ENCODE measurements around the gene STMN3. TPM values are rescaled to one million over a fixed set of nuclear protein-coding genes. Genes with fewer than 3 reads are reported as not detected.

STMN3 gene
- 8.8 TPM for total RNA-seq
- long read RNA-seq, transcript STMN3-201 (5 exons, 2,255 nt), result major isoform, 11 of 16 reads
- long read RNA-seq, partial matches to known transcripts, result 0 of 16 reads
- long read RNA-seq, other reads (novel, unspliced or antisense), result 5 of 16 reads

- peak; percentile 92 for DNase-seq (ENCODE audit: low spot score)
- intact Hi-C loops (cut with DNase I), result no loop called here
These were observed at the start of gene STMN3 for GRCh38 chr20:63653041-63653973. Gene STMN3, minus strand, starts transcription at chr20:63653424. Its CDS starts 79 bp downstream, at chr20:63653345.

- intact Hi-C loops (cut with DNase I), result no loop called here
- peak; percentile 70 for DNase-seq (ENCODE audit: low spot score)
These were observed 48.9 kb upstream of the STMN3 start for GRCh38 chr20:63702036-63702665.

DNA sequence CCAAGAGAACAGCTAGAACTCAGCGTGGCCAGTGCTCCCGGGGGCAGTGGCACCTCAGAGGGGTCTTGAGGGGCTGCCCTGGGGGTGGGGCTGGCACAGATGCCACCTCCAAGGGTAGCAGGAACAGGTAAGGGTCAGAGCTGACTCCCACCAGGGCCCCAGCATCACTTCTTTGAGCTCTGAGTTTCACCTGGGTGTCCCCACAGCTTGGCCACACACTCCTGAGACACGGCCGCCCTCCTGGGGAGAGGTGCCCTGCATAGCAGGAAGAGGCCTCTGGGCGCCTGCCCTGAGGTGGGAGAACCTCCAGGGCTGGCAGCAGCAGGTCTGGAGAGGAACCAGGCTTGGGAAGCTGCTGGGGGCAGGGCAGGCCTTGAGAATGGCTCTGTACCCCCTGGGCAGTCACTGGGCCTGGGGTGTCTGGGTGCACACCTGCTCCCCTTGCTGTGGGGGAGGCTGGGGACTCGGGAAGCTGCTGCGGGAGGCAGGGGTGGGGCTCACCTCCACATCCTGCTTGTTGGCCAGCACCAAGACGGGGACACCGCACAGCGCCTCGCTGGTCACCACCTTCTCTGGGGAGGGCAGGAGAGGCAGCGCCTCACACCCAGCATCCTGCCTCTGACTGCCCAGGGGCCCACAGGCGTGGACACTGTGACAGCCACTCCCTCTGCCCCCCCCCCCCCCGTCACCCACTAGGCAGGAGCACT is 48.3 kb upstream of the STMN3 start:
- intact Hi-C loops (cut with DNase I), result no loop called here
- DNase-seq (ENCODE audit: low spot score), result peak; percentile 68

GRCh38 chr20:63701051-63701328 is 47.8 kb upstream of the STMN3 start:
- intact Hi-C loops (cut with DNase I), result no loop called here
- no peak for DNase-seq (ENCODE audit: low spot score)

DNA sequence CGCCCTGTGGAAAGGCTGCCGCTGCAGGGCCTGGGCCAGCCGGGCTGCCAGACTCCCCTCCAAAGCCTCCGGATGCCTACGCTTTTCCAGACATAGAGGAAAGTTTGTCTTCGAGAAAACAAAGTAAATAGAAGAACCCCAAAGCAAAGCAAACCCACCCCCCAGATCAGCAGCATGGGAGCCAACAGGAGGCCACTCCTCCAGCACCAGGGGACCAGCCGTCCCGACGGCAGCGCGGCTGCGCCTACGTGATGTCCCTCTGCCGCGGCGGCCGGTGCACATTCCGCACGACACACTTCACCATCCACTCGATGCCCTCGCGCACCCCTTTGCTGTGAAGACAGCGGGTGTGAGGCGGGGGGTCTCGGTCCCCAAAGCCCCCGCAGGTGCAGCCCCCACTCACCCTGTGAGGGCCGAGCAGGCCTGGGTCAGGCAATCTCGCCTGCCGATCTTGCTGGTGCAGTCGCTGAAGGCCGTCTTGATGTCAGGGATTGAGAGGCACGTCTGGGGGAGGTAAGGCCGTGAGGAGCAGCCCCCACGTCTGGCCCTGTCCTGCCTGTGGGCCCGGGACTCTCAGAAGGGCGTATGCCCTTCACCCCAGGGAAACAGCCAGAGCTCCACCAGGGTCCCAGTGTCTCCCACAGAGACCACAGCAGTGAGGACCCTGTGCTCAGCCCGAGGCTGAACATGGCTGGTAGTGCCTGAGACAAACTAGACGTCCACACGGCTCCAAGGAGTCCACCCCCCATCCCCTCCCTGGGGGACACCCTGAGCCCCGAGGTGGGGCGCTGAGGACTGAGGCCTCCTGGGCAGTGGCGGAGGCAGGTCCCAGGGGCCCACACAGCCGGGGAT is 47.2 kb upstream of the STMN3 start:
- intact Hi-C loops (cut with DNase I), result no loop called here
- DNase-seq (ENCODE audit: low spot score), result peak; percentile 58

- peak; percentile 72 for DNase-seq (ENCODE audit: low spot score)
- intact Hi-C loops (cut with DNase I), result loop anchor here (5.0 kb wide), 1 partner anchor 38 kb away; the partner anchor contains the start of genes LIME1 and SLC2A4RG
These were observed 46.4 kb upstream of the STMN3 start for GRCh38 chr20:63699466-63700198.

DNA sequence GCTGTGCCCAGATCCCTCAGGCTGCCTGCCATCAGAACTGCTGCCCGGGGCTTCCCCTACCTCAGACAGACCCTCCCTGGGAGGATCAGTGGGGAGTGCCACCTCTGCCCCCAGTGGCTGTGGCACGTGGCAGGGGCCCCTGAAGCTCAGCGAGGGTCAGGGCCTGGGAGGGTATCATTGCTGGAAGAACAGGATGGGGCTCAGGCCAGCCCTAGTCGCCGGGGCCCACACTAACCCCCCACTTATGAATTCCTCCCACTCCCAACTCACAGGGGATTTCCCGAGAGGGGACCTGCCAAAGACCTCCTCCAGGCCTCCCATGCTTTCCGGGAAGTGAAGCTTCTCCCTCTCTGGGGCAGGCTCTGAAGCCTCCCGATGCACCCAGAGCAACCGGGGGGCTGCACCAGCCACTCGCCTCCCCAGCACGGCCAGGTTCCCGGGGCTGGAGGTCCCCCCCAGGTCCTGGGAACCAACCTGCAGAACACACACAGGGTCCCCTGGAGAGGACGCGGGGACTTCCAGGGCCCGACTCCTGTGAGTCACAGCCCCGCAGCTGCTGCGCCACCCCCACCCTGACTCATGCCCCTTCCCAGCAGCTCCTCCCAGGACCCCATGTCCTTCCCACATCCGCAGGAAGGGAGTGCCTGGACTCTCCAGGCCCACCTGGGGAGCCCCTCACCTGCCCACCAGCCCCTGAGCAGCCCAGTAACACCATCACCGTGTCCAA is 45.7 kb upstream of the STMN3 start:
- peak; percentile 80 for DNase-seq (ENCODE audit: low spot score)
- intact Hi-C loops (cut with DNase I), result loop anchor here (5.0 kb wide), 1 partner anchor 38 kb away; the partner anchor contains the start of genes LIME1 and SLC2A4RG

DNA sequence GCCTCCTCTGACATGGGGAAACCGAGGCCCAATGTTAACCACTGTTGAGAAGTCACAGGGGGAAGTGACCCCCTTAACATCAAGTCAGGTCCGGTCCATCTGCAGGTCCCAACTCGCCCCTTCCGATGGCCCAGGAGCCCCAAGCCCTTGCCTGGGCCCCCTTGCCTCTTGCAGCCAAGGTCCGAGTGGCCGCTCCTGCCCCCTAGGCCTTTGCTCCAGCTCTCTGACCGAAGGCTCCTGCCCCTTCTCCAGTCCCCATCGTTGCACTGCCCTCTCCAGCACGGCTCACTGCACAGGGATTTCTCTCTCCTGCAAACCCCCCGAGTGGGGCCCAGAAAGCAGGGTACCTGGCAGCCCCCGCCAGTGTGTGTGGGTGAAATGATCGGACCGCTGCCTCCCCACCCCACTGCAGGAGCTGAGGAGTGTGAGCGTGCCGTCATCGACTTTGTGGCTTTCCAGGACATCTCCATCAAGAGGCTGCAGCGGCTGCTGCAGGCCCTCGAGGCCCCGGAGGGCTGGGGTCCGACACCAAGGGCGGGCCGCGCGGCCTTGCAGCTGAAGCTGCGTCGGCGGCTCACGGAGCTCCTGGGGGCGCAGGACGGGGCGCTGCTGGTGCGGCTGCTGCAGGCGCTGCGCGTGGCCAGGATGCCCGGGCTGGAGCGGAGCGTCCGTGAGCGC is 44.8 kb upstream of the STMN3 start:
- peak; percentile 61 for DNase-seq (ENCODE audit: low spot score)
- intact Hi-C loops (cut with DNase I), result loop anchor here (5.0 kb wide), 1 partner anchor 39 kb away; the partner anchor contains the start of genes LIME1 and SLC2A4RG

DNA sequence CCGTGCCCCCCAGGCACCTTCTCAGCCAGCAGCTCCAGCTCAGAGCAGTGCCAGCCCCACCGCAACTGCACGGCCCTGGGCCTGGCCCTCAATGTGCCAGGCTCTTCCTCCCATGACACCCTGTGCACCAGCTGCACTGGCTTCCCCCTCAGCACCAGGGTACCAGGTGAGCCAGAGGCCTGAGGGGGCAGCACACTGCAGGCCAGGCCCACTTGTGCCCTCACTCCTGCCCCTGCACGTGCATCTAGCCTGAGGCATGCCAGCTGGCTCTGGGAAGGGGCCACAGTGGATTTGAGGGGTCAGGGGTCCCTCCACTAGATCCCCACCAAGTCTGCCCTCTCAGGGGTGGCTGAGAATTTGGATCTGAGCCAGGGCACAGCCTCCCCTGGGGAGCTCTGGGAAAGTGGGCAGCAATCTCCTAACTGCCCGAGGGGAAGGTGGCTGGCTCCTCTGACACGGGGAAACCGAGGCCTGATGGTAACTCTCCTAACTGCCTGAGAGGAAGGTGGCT is 44.2 kb upstream of the STMN3 start:
- intact Hi-C loops (cut with DNase I), result loop anchor here (5.0 kb wide), 1 partner anchor 40 kb away; the partner anchor contains the start of genes LIME1 and SLC2A4RG
- DNase-seq (ENCODE audit: low spot score), result peak; percentile 71

- intact Hi-C loops (cut with DNase I), result loop anchor here (5.0 kb wide), 1 partner anchor 41 kb away; the partner anchor contains the start of genes LIME1 and SLC2A4RG
- DNase-seq (ENCODE audit: low spot score), result no peak
These were observed 43.6 kb upstream of the STMN3 start, which contains the start of gene TNFRSF6B for GRCh38 chr20:63696628-63697356. Gene TNFRSF6B, plus strand, starts transcription at chr20:63696652. Its CDS starts 116 bp downstream, at chr20:63696768.

GRCh38 chr20:63696306-63696627 is 43.0 kb upstream of the STMN3 start:
- intact Hi-C loops (cut with DNase I), result loop anchor here (5.0 kb wide), 1 partner anchor 41 kb away; the partner anchor contains the start of genes LIME1 and SLC2A4RG
- peak; percentile 71 for DNase-seq (ENCODE audit: low spot score)

GRCh38 chr20:63695424-63696305 is 42.4 kb upstream of the STMN3 start:
- intact Hi-C loops (cut with DNase I), result loop anchor here (5.0 kb wide), 1 partner anchor 42 kb away; the partner anchor contains the start of genes LIME1 and SLC2A4RG
- peak; percentile 84 for DNase-seq (ENCODE audit: low spot score)

- intact Hi-C loops (cut with DNase I), result loop anchor here (5.0 kb wide), 1 partner anchor 42 kb away; the partner anchor contains the start of genes LIME1 and SLC2A4RG
- DNase-seq (ENCODE audit: low spot score), result no peak
These were observed 41.6 kb upstream of the STMN3 start for GRCh38 chr20:63694584-63695423.
